OCI-LY1 (cell line): ENCODE data around the gene TBX20.

ENCODE experiments used
- H2AFZ ChIP-seq: fragments of 200-600 bp; sonication (generic), shearing (Covaris generic); 2 replicates; pipeline ENCODE4 v1.6.0; 2014; ENCODE audit warnings: antibody characterized with exemption, mild to moderate bottlenecking, low read length
- H3F3A ChIP-seq: fragments of 200-600 bp; sonication (generic), shearing (Covaris generic); 2 replicates; pipeline ENCODE4 v1.6.0; 2014; ENCODE audit warnings: mild to moderate bottlenecking, antibody characterized with exemption, low read length, moderate library complexity; ENCODE audit not compliant: insufficient read depth
- H3K27ac ChIP-seq: fragments of 200-600 bp; sonication (generic); 2 replicates; pipeline ENCODE4 v1.5.1; 2014; ENCODE audit warnings: low read length, mixed run types, mild to moderate bottlenecking, low read depth; ENCODE audit not compliant: poor library complexity, severe bottlenecking
- H3K27me3 ChIP-seq: fragments of 200-600 bp; sonication (generic); 2 replicates; pipeline ENCODE4 v1.6.0; 2014; ENCODE audit warnings: antibody characterized with exemption, mild to moderate bottlenecking, low read length, moderate library complexity; ENCODE audit not compliant: insufficient read depth
- H3K36me3 ChIP-seq: fragments of 200-600 bp; sonication (generic); 2 replicates; pipeline ENCODE4 v1.6.1; 2014; ENCODE audit warnings: mild to moderate bottlenecking, antibody characterized with exemption, low read length, moderate library complexity, mixed read lengths; ENCODE audit not compliant: insufficient read depth
- H3K4me1 ChIP-seq: fragments of 200-600 bp; sonication (generic); 2 replicates; pipeline ENCODE4 v1.5.1; 2014; ENCODE audit warnings: mild to moderate bottlenecking, low read length, moderate library complexity; ENCODE audit not compliant: insufficient read depth, severe bottlenecking
- H3K4me2 ChIP-seq: fragments of 200-600 bp; sonication (generic), shearing (Covaris generic); 2 replicates; pipeline ENCODE4 v1.6.1; 2014; ENCODE audit warnings: low read length
- H3K4me3 ChIP-seq: fragments of 200-600 bp; sonication (generic); 2 replicates; pipeline ENCODE4 v1.5.1; 2014; ENCODE audit warnings: low read length, low read depth, mild to moderate bottlenecking, mixed read lengths; ENCODE audit not compliant: poor library complexity, severe bottlenecking
- H3K79me2 ChIP-seq: fragments of 200-600 bp; shearing (Covaris generic); 2 replicates; pipeline ENCODE4 v1.6.1; 2016; ENCODE audit warnings: mixed run types, low read length, mixed read lengths; ENCODE audit not compliant: insufficient read depth
- H3K9ac ChIP-seq: fragments of 200-600 bp; sonication (generic), shearing (Covaris generic); 2 replicates; pipeline ENCODE4 v1.6.1; 2014; ENCODE audit warnings: mild to moderate bottlenecking, low read length, mixed read lengths
- H3K9me2 ChIP-seq: fragments of 200-600 bp; sonication (generic), shearing (Covaris generic); 2 replicates; pipeline ENCODE4 v1.6.1; 2014; ENCODE audit warnings: low read depth, mild to moderate bottlenecking, low read length, mixed read lengths
- H3K9me3 ChIP-seq: fragments of 200-600 bp; shearing (Covaris generic); 2 replicates; pipeline ENCODE4 v1.6.1; 2014; ENCODE audit warnings: low read length, mixed read lengths
- H4K20me1 ChIP-seq: fragments of 200-600 bp; sonication (generic), shearing (Covaris generic); 2 replicates; pipeline ENCODE4 v1.6.0; 2016; ENCODE audit warnings: mild to moderate bottlenecking, low read length; ENCODE audit not compliant: insufficient read depth
- EZH2 ChIP-seq: fragments of 200-600 bp; sonication (generic), shearing (Covaris generic); IDR thresholded peaks from 2 replicates; pipeline ENCODE4 v1.8.0; 2017; ENCODE audit warnings: borderline replicate concordance, mixed run types, mild to moderate bottlenecking, antibody characterized with exemption, low read length, moderate library complexity, mixed read lengths
- TF ChIP-seq, protein P1 (sequence below): fragments of 200-600 bp; sonication (generic), shearing (Covaris generic); IDR thresholded peaks from 2 replicates; pipeline ENCODE4 v1.5.1; 2017; ENCODE audit warnings: mild to moderate bottlenecking, antibody characterized with exemption, low read length, moderate library complexity, mixed read lengths

The TBX20 gene

GRCh38 chr7:35258125-35258867, 4.4 kb upstream of the TBX20 start:
- H3K9me3 ChIP-seq = no peaks in the 10 kb centered on the region
- H3K4me3 ChIP-seq = no peak overlapping the region
- H3K4me1 ChIP-seq = no peaks in the 10 kb centered on the region
- TF ChIP-seq EZH2 = no peak
- TF ChIP-seq, protein P1, sequence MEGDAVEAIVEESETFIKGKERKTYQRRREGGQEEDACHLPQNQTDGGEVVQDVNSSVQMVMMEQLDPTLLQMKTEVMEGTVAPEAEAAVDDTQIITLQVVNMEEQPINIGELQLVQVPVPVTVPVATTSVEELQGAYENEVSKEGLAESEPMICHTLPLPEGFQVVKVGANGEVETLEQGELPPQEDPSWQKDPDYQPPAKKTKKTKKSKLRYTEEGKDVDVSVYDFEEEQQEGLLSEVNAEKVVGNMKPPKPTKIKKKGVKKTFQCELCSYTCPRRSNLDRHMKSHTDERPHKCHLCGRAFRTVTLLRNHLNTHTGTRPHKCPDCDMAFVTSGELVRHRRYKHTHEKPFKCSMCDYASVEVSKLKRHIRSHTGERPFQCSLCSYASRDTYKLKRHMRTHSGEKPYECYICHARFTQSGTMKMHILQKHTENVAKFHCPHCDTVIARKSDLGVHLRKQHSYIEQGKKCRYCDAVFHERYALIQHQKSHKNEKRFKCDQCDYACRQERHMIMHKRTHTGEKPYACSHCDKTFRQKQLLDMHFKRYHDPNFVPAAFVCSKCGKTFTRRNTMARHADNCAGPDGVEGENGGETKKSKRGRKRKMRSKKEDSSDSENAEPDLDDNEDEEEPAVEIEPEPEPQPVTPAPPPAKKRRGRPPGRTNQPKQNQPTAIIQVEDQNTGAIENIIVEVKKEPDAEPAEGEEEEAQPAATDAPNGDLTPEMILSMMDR = no peak
- no peaks in the 10 kb centered on the region for H4K20me1 ChIP-seq
- H3K36me3 ChIP-seq = no peaks in the 10 kb centered on the region
- no peak overlapping the region for H3K9ac ChIP-seq
- no peaks in the 10 kb centered on the region for H3F3A ChIP-seq
- no peaks in the 10 kb centered on the region for H3K9me2 ChIP-seq
- H3K27ac ChIP-seq = no peak overlapping the region
- H3K79me2 ChIP-seq = no peaks in the 10 kb centered on the region
- peaks cover 5% of the 10 kb centered on the region; the same call in 1 of the 2 replicates for H3K27me3 ChIP-seq
- no peak overlapping the region for H2AFZ ChIP-seq
- no peak overlapping the region for H3K4me2 ChIP-seq

GRCh38 chr7:35257251-35258124, 3.6 kb upstream of the TBX20 start:
- H3K9ac ChIP-seq = no peak overlapping the region
- no peak overlapping the region for H3K4me2 ChIP-seq
- TF ChIP-seq EZH2 = no peak
- TF ChIP-seq, protein P1 = no peak
- no peaks in the 10 kb centered on the region for H3F3A ChIP-seq
- H3K79me2 ChIP-seq = no peaks in the 10 kb centered on the region
- H3K4me1 ChIP-seq = no peaks in the 10 kb centered on the region
- H3K27ac ChIP-seq = no peak overlapping the region
- H4K20me1 ChIP-seq = no peaks in the 10 kb centered on the region
- no peak overlapping the region for H2AFZ ChIP-seq
- no peak overlapping the region for H3K4me3 ChIP-seq
- peaks cover 5% of the 10 kb centered on the region; the same call in 1 of the 2 replicates for H3K27me3 ChIP-seq
- H3K9me2 ChIP-seq = no peaks in the 10 kb centered on the region
- H3K36me3 ChIP-seq = no peaks in the 10 kb centered on the region
- no peaks in the 10 kb centered on the region for H3K9me3 ChIP-seq

GRCh38 chr7:35256256-35257175, 2.6 kb upstream of the TBX20 start:
- H3K36me3 ChIP-seq = no peaks in the 10 kb centered on the region
- peaks cover 5% of the 10 kb centered on the region; the same call in 1 of the 2 replicates for H3K27me3 ChIP-seq
- H3K9me2 ChIP-seq = no peaks in the 10 kb centered on the region
- no peak overlapping the region for H2AFZ ChIP-seq
- H3K4me2 ChIP-seq = no peak overlapping the region
- no peak overlapping the region for H3K27ac ChIP-seq
- no peaks in the 10 kb centered on the region for H4K20me1 ChIP-seq
- H3K9ac ChIP-seq = no peak overlapping the region
- H3K4me1 ChIP-seq = no peaks in the 10 kb centered on the region
- no peak overlapping the region for H3K4me3 ChIP-seq
- H3K79me2 ChIP-seq = no peaks in the 10 kb centered on the region
- TF ChIP-seq, protein P1 = no peak
- TF ChIP-seq EZH2 = no peak
- H3F3A ChIP-seq = no peaks in the 10 kb centered on the region
- H3K9me3 ChIP-seq = no peaks in the 10 kb centered on the region
